Activated naive CD8-positive, alpha-beta T cell (primary cell): ENCODE measurements around the gene TMEM266.

Experiments used
- H3K27ac Mint-ChIP-seq: one replicate; pipeline ENCODE4 v1.8.0; 2021; ENCODE audit warnings: mixed read lengths
- H3K27me3 Mint-ChIP-seq: one replicate; pipeline ENCODE4 v1.8.0; 2021; ENCODE audit warnings: mixed read lengths
- H3K36me3 Mint-ChIP-seq: one replicate; pipeline ENCODE4 v1.8.0; 2021; ENCODE audit warnings: mixed read lengths
- H3K4me1 Mint-ChIP-seq: one replicate; pipeline ENCODE4 v1.8.0; 2021; ENCODE audit warnings: low read depth, mixed read lengths
- H3K4me3 Mint-ChIP-seq: one replicate; pipeline ENCODE4 v1.8.0; 2021; ENCODE audit warnings: mild to moderate bottlenecking, mixed read lengths
- H3K9me3 Mint-ChIP-seq: one replicate; pipeline ENCODE4 v1.8.0; 2021; ENCODE audit warnings: low read depth, mixed read lengths

Gene TMEM266

DNA sequence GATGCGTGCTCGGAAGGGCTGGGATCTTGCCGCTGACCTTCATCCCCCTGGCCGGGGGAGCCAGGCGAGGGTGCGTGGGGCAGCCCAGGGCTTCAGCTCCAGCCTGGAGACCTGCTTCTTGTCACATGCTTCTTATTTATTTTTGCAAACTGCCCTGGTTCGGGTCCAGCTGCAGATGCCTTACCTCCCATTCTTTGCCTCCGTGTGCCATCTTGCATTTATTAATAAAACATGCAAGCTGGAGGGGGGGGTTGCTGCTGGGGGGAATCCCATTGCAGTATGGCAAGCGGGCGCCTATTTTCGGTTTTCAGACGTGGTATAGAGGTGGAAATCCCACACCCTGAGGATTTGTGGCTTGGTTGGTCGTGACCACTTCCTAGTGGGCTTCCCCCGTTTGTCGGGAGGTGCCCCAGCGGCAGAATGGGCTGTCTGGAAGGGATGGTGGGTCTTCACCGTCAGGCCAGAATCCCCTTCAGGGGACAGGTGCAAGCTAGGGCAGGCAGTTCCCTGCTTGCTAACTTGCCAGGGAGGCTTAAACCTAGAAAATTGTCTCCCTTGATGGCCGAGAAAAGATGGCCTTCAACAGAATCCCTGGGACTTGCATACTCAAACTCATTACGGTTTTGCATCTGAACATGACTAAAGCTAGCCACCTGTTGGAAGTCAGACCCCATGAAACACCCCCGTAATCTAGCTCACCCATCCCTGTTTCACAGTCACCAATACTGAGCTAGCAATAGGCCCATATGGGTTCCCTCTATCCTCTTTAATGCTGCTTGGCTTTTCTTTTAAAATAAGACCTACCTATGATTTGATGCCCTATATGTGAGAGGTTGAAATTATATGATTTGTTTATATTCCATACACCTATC lies 569 bp downstream of the TMEM266 start:
- Mint-ChIP-seq H3K36me3 (no peaks in the 10 kb centered on the region), H3K9me3 (no peaks in the 10 kb centered on the region), H3K4me1 (peaks cover 42% of the 10 kb centered on the region), H3K27ac (no peak overlapping the region), H3K27me3 (peaks cover 46% of the 10 kb centered on the region), H3K4me3 (peak overlapping the region; percentile 80)

DNA sequence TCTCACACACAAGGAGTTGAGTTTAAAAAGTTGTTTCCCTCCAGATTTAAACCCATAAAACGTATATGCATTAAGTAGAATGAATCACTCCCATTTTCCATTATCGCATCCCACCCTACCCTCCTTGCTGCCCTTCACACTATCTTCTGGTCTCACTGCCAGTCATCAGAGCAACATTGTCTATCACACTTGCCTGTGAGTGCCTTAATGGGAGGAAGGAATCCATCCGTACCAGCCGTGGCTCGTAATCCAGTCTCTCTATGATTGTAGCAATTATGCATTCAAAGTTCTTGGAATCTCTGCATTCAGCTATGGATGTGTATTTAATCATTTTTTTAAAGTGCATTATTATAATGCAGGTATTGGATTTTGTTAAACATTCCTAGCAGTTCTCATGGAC lies 1.9 kb downstream of the TMEM266 start:
- Mint-ChIP-seq H3K27me3 (peaks cover 44% of the 10 kb centered on the region), H3K9me3 (no peaks in the 10 kb centered on the region), H3K36me3 (no peaks in the 10 kb centered on the region), H3K4me3 (no peak overlapping the region), H3K27ac (no peak overlapping the region), H3K4me1 (peaks cover 47% of the 10 kb centered on the region)

DNA sequence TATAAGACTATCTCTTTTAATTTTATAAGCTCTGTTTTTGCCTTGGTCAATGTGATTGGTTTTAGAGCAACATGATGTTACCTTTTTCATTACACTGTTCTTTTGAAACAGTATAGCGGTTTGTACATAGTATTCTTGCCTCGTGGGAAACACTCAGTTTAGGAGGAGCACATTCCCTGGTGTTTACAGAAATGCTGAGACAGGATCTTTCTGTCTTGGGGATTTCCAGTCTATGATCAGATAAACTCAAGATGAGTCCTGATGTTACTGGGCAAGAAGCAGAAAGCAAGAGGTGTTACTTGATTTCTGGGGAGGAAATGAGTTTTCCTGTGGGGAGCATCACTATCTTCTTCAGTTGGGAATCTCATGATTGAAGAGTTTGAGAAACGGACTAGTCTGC lies 2.5 kb downstream of the TMEM266 start:
- peaks cover 41% of the 10 kb centered on the region for H3K4me1 Mint-ChIP-seq
- no peaks in the 10 kb centered on the region for H3K9me3 Mint-ChIP-seq
- no peak overlapping the region for H3K4me3 Mint-ChIP-seq
- H3K27me3 Mint-ChIP-seq, result peaks cover 39% of the 10 kb centered on the region
- no peak overlapping the region for H3K27ac Mint-ChIP-seq
- no peaks in the 10 kb centered on the region for H3K36me3 Mint-ChIP-seq

DNA sequence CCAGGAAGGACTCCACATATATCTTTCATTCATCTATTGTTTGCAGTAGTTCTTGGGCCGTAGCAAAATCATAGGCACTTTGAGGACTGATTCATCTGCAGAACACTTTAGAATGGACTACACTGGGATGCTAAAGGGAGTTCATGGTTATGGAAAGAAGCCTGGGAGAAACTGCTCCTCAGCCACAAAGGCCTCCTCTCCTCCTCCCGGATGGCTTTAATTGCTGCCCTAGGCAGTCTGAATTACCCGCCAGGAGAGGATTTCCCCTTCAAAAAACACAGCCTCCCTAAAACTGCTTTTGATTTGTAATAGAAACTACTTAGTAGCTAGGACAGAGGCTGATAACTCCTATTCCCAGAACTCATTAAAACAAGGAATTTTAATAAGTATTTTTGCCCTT lies 4.6 kb downstream of the TMEM266 start:
- Mint-ChIP-seq H3K27me3 (peaks cover 29% of the 10 kb centered on the region), H3K4me3 (no peak overlapping the region), H3K9me3 (no peaks in the 10 kb centered on the region), H3K4me1 (peaks cover 25% of the 10 kb centered on the region), H3K27ac (no peak overlapping the region), H3K36me3 (no peaks in the 10 kb centered on the region)

DNA sequence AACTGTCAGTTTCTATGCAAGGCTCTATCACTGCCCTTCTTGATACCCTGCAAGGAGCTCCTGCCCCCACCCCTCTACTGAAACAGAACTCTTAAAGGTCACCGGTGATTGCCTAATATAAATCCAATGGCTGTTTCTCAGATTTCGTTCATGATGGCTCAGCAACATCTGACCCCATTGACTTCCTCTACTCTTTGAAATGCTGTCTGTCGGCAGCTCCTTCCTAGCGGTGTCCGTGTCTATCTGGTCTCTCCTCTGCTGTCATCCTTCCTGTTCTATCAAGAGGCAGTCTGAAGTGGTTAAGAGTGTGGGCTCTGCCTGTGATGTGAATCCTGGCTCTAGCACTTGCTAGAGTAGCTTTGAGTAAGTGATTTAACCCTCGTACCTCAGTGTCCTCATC lies 5.5 kb downstream of the TMEM266 start:
- H3K4me1 Mint-ChIP-seq, result peaks cover 21% of the 10 kb centered on the region
- peaks cover 29% of the 10 kb centered on the region for H3K27me3 Mint-ChIP-seq
- H3K27ac Mint-ChIP-seq, result no peak overlapping the region
- H3K4me3 Mint-ChIP-seq, result no peak overlapping the region
- no peaks in the 10 kb centered on the region for H3K36me3 Mint-ChIP-seq
- no peaks in the 10 kb centered on the region for H3K9me3 Mint-ChIP-seq

DNA sequence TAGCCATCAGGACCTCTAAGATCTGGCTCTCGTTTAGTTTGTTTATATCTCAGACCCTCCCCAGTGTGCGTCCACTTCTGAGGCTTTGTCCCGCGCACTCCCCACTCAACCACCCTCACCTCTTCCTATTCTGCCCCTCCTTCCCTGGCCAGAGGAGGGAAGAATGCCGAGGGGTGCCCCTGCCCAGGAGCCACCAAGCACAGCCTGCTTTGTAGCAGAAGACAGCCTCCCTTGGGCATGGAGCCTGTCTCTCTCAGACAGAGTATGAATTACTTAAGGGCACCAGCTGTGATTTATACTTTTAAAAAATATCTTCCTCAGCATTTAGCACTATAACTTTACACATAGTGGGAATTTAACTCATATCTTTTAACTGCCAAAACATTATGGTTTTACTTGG lies 6.0 kb downstream of the TMEM266 start:
- no peak overlapping the region for H3K27ac Mint-ChIP-seq
- H3K4me1 Mint-ChIP-seq, result peaks cover 17% of the 10 kb centered on the region
- H3K9me3 Mint-ChIP-seq, result no peaks in the 10 kb centered on the region
- no peak overlapping the region for H3K4me3 Mint-ChIP-seq
- H3K36me3 Mint-ChIP-seq, result no peaks in the 10 kb centered on the region
- peaks cover 26% of the 10 kb centered on the region for H3K27me3 Mint-ChIP-seq

DNA sequence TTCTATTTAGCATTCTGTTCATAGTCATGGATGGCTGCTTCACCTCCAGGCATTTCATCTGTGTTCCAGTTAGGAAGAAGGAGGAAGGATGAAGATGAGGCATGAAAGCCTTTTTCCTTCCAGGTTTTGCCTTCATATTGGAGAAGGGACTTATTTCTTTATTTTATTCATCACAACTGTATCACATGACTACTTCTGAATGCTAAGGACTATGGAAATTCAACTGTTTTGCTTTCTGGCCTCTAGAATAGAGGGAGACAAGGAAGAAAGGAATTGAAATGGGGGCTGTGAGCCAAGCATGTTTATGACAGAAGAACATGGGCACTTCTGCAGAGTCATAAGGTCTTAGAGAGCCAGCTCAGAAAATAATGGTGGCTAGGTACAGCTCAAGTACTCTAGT lies 10.4 kb downstream of the TMEM266 start:
- Mint-ChIP-seq H3K27ac (no peak overlapping the region), H3K9me3 (no peaks in the 10 kb centered on the region), H3K4me3 (no peak overlapping the region), H3K27me3 (peaks cover 4% of the 10 kb centered on the region), H3K4me1 (peaks cover 9% of the 10 kb centered on the region), H3K36me3 (no peaks in the 10 kb centered on the region)

DNA sequence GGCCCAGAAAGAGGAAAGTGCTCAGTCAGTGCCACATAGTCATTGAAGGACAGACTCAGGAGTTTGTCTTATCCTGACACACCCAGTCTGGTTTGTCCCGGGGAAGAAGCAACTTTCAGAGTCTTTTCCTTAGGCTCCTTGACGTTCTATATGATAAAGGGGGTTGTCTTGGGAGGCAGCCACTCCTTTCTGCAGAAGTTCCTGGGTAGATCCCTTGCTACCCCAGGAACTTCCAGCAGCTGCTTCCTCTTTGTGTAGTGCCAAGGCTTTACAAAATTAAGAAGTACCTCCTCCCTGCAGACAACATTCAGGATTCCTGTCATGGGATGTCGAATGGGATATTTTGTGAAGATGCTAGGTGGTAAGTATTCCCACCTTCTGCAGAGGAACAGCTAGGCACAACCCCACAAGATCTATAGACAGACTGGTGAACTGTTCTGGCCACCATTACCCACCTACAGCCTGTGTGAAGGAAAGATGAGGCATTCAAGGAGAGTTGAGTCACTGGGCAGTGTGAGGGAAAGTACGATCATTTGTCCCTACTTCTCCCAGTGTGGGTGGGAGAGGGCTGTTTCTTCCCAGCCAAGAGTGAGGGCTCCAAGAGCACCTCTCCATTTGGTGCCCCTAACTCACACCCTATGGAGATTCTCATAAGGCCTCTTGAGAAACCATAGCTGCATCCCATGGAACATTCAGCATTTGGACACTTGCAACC lies 11.3 kb downstream of the TMEM266 start:
- Mint-ChIP-seq H3K4me1 (peaks cover under 1% of the 10 kb centered on the region), H3K4me3 (no peak overlapping the region), H3K36me3 (no peaks in the 10 kb centered on the region), H3K9me3 (no peaks in the 10 kb centered on the region), H3K27ac (no peak overlapping the region), H3K27me3 (peaks cover 1% of the 10 kb centered on the region)

DNA sequence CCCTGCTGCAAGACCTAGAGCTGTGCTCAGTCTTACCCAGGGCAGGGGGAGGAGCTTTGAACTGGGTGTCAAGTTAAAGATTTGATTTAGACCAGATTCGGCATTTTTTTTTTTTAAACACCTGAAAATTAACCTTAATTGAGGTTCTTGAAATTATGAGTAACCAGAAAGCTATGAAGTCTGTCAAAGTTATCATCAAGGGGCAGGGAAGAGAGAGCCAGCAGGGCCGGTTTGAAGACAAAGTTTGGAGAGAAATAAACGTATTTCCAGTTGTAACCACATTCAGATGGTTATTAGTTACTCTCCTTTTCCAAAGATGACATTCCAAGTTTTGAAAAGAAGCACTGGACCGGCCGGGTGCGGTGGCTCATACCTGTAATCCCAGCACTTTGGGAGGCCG lies 12.0 kb downstream of the TMEM266 start:
- Mint-ChIP-seq H3K27me3 (peaks cover 1% of the 10 kb centered on the region), H3K4me3 (no peak overlapping the region), H3K36me3 (no peaks in the 10 kb centered on the region), H3K9me3 (no peaks in the 10 kb centered on the region), H3K27ac (no peak overlapping the region), H3K4me1 (no peaks in the 10 kb centered on the region)

DNA sequence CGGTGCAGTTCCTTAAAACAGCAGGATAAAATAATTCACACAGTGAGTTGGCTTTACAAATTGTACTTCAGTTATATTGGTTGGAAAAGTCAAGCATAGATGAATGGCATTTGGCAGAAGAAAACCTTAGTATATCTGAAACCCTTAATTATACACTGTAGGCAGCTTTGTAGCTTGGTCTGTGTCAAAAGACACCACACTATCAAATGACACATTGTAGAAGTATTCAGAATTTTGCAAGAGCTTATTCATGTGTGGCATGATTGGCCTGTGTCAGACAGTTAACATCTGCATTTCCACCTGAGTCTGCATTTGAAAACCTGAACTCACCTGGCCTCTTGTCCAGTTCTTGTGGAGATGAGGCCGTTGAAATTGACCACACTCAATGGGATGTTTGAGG lies 13.8 kb downstream of the TMEM266 start:
- H3K27me3 Mint-ChIP-seq, result peaks cover 1% of the 10 kb centered on the region
- no peak overlapping the region for H3K4me3 Mint-ChIP-seq
- H3K4me1 Mint-ChIP-seq, result no peaks in the 10 kb centered on the region
- H3K36me3 Mint-ChIP-seq, result no peaks in the 10 kb centered on the region
- H3K27ac Mint-ChIP-seq, result no peak overlapping the region
- no peaks in the 10 kb centered on the region for H3K9me3 Mint-ChIP-seq

DNA sequence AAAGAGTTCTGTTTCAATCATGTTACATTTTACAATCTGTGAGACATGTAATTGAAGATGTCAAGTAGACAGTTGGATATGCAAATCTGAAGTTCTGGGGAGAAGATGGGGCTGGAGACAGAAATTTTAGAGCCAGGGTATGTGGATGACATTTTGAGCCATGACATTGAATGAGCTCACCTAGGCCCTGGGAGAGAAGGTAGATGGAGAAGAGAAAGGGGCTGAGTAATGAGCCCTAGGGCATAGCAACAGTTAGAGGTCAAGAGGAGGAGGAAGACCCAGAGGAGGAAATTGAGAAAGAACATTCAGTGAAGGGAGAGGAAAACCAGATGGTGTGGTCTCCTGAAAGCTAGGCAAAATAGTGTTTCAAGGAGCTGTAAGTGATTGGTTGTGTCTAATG lies 15.3 kb downstream of the TMEM266 start:
- H3K9me3 Mint-ChIP-seq, result no peaks in the 10 kb centered on the region
- H3K27me3 Mint-ChIP-seq, result no peaks in the 10 kb centered on the region
- no peaks in the 10 kb centered on the region for H3K4me1 Mint-ChIP-seq
- no peak overlapping the region for H3K4me3 Mint-ChIP-seq
- H3K27ac Mint-ChIP-seq, result no peak overlapping the region
- no peaks in the 10 kb centered on the region for H3K36me3 Mint-ChIP-seq

DNA sequence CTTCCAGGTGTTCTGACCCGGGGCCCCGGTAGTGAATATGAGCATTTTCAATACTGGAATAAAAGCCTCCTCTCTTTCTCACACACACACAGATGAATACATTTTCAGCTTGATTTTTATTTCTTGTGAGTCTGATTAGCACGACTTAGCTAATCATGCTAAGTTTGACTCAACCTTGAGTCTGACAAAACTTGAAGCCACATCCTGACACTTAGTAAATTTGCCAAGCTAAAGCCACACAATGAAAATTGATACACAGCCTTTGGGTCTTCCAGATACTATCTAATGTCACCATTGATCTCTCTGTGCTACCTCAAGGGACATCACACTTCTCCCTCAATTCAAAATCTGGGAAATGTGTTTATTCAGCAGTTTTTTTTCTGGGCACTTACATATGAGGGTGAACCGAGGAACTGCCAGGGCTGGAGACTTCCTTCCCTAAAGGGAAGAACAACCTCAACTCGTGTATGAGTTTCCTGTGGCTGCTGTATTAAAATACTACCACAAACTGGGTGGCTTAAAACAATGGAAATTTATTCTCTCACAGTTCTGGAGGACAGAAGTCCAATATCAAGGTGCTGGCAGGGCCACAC lies 18.6 kb downstream of the TMEM266 start:
- H3K4me3 Mint-ChIP-seq, result no peak overlapping the region
- peaks cover 3% of the 10 kb centered on the region for H3K27me3 Mint-ChIP-seq
- H3K27ac Mint-ChIP-seq, result no peak overlapping the region
- no peaks in the 10 kb centered on the region for H3K9me3 Mint-ChIP-seq
- no peaks in the 10 kb centered on the region for H3K4me1 Mint-ChIP-seq
- no peaks in the 10 kb centered on the region for H3K36me3 Mint-ChIP-seq

DNA sequence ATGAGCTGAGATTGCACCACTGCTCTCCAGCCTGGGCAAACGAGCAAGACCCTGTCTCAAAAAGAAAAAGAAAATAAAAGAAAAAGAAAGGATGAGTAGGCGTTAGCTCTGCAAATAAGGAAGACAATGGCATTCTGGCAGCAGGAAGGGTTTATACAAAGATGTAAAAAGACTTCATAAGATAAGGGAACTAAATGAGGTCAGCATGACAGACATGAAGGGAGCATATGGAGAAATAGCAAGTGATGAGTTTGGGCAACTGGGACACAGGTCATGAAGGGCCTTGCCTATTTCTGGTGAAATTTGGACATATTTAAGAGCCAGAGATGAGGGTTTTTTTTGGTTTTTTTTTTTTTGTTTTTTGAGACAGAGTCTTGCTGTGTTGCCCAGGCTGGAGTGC lies 24.5 kb downstream of the TMEM266 start:
- Mint-ChIP-seq H3K4me3 (no peak overlapping the region), H3K9me3 (no peaks in the 10 kb centered on the region), H3K27ac (no peak overlapping the region), H3K27me3 (peaks cover 16% of the 10 kb centered on the region), H3K4me1 (no peaks in the 10 kb centered on the region), H3K36me3 (no peaks in the 10 kb centered on the region)

DNA sequence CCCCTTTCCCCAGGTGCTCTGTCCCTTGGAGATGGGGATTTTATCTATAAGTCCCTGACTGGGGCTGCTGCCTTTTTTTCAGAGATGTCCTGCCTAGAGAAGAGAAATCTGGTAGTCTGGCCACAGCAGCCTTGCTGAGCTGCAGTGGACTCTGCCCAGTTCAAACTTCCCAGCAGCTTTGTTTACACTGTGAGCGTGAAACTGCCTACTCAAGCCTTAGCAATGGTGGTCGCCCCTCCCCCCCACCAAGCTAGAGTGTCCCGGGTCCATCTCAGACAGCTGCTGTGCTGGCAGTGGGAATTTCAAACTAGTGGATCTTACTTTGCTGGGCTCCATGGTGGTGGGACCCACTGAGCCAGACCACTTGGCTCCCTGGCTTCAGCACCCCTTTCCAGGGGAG lies 38.9 kb downstream of the TMEM266 start:
- no peak overlapping the region for H3K4me3 Mint-ChIP-seq
- H3K9me3 Mint-ChIP-seq, result no peaks in the 10 kb centered on the region
- no peak overlapping the region for H3K27ac Mint-ChIP-seq
- H3K36me3 Mint-ChIP-seq, result no peaks in the 10 kb centered on the region
- H3K4me1 Mint-ChIP-seq, result no peaks in the 10 kb centered on the region
- H3K27me3 Mint-ChIP-seq, result peaks cover 41% of the 10 kb centered on the region

DNA sequence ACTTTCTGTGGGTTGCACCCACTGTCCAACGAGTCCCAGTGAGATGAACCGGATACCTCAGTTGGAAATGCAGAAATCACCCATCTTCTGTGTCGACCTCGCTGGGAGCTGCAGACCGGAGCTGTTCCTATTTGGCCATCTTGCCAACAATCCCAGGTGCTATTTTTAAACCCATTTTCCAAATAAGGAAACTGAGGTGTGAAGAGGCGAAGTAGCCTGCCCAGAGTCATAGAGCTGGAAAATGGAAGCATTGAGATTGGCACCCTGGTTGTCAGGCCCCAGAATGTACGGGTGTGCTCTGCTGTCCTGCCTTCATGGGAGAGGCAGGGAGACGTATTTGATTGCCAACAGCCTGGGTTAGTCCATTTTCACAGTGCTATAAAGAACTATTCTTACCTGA lies 39.6 kb downstream of the TMEM266 start:
- Mint-ChIP-seq H3K4me3 (no peak overlapping the region), H3K27ac (no peak overlapping the region), H3K36me3 (no peaks in the 10 kb centered on the region), H3K9me3 (no peaks in the 10 kb centered on the region), H3K27me3 (peaks cover 41% of the 10 kb centered on the region), H3K4me1 (no peaks in the 10 kb centered on the region)
